HEK293 (cell line): ENCODE results near the gene PDZD2.

Source experiments
- CTCF ChIA-PET: fragments of 350-600 bp; formaldehyde crosslinking; extraction: SDS; loops from one replicate; lab custom pipeline; 2021; ENCODE audit warnings: antibody characterized with exemption; lab: Yijun Ruan, JAX
- POLR2A ChIA-PET: fragments of 300-600 bp; formaldehyde crosslinking; extraction: SDS; loops from one replicate; lab custom pipeline; 2020; ENCODE audit warnings: antibody characterized with exemption, inconsistent platforms; lab: Yijun Ruan, JAX
- H3K27ac ChIP-seq: fragments of 200-500 bp; sonication (Bioruptor generic); 2 replicates; pipeline ENCODE4 v1.5.1; 2014; ENCODE audit warnings: low read depth, low read length, control low read depth, inconsistent platforms; ENCODE audit errors: extremely low read depth
- H3K36me3 ChIP-seq, 2 experiments: fragments of 200-500 bp in 1 of 2; sonication (Bioruptor generic) in 1 of 2; 1 replicate in 1 of 2; 2 replicates in 1 of 2; pipeline ENCODE4 v1.5.1; 2014 to 2017; ENCODE audit warnings: inconsistent platforms in 2 of 2, low read length in 2 of 2; ENCODE audit not compliant: control insufficient read depth in 2 of 2, insufficient read depth in 1 of 2
- H3K4me1 ChIP-seq: fragments of 200-500 bp; sonication (Bioruptor generic); 2 replicates; pipeline ENCODE4 v1.5.1; 2014; ENCODE audit warnings: mild to moderate bottlenecking, low read length, inconsistent platforms; ENCODE audit not compliant: control insufficient read depth, insufficient read depth
- H3K4me3 ChIP-seq: 2 replicates; pipeline ENCODE4 v1.5.1; 2011; ENCODE audit warnings: low read depth, mild to moderate bottlenecking, control low read depth, low read length, moderate library complexity
- H3K9me3 ChIP-seq: fragments of 200-500 bp; sonication (Bioruptor generic); 2 replicates; pipeline ENCODE4 v1.5.1; 2014; ENCODE audit warnings: low read depth, low read length, inconsistent platforms; ENCODE audit not compliant: control insufficient read depth, insufficient read depth
- BCL6B ChIP-seq: fragments of 450-650 bp; formaldehyde crosslinking; IDR thresholded peaks from 2 replicates; pipeline ENCODE4 v1.5.1; 2017; ENCODE audit warnings: missing biosample characterization, missing genetic modification characterization
- EGR2 ChIP-seq: fragments of 450-650 bp; formaldehyde crosslinking; IDR thresholded peaks from 2 replicates; pipeline ENCODE4 v1.5.1; 2016; ENCODE audit warnings: low read depth, missing biosample characterization, missing genetic modification characterization
- GFI1B ChIP-seq: fragments of 450-650 bp; formaldehyde crosslinking; IDR thresholded peaks from 2 replicates; pipeline ENCODE4 v1.5.1; 2016; ENCODE audit warnings: missing biosample characterization, missing genetic modification characterization
- GLI4 ChIP-seq: fragments of 450-650 bp; formaldehyde crosslinking; IDR thresholded peaks from 2 replicates; pipeline ENCODE4 v1.5.1; 2016; ENCODE audit warnings: missing biosample characterization, missing genetic modification characterization
- HOXD13 ChIP-seq: sonication (generic); formaldehyde crosslinking; IDR thresholded peaks from 2 replicates; pipeline ENCODE4 v1.8.0; 2022; ENCODE audit warnings: missing genetic modification reagents, borderline replicate concordance
- MYNN ChIP-seq: fragments of 450-650 bp; formaldehyde crosslinking; IDR thresholded peaks from 2 replicates; pipeline ENCODE4 v1.5.1; 2016; ENCODE audit warnings: missing biosample characterization, missing genetic modification characterization, borderline replicate concordance
- PRDM6 ChIP-seq: fragments of 450-650 bp; formaldehyde crosslinking; IDR thresholded peaks from 2 replicates; pipeline ENCODE4 v1.5.1; 2017; ENCODE audit warnings: missing biosample characterization, missing genetic modification characterization
- WT1 ChIP-seq: fragments of 450-650 bp; formaldehyde crosslinking; IDR thresholded peaks from 2 replicates; pipeline ENCODE4 v1.5.1; 2016; ENCODE audit warnings: missing biosample characterization, missing genetic modification characterization
- YY2 ChIP-seq: fragments of 450-650 bp; formaldehyde crosslinking; IDR thresholded peaks from 2 replicates; pipeline ENCODE4 v1.5.1; 2016; ENCODE audit warnings: missing biosample characterization, missing genetic modification characterization
- ZBTB20 ChIP-seq: fragments of 450-650 bp; formaldehyde crosslinking; IDR thresholded peaks from 2 replicates; pipeline ENCODE4 v1.5.1; 2016; ENCODE audit warnings: missing biosample characterization, missing genetic modification characterization
- ZBTB48 ChIP-seq: fragments of 450-650 bp; formaldehyde crosslinking; IDR thresholded peaks from 2 replicates; pipeline ENCODE4 v1.5.1; 2016; ENCODE audit warnings: missing biosample characterization, missing genetic modification characterization
- ZNF184 ChIP-seq: fragments of 450-650 bp; IDR thresholded peaks from 2 replicates; pipeline ENCODE4 v1.5.1; 2018; ENCODE audit warnings: missing biosample characterization, mild to moderate bottlenecking, missing genetic modification characterization
- ZNF23 ChIP-seq: fragments of 450-650 bp; formaldehyde crosslinking; IDR thresholded peaks from 2 replicates; pipeline ENCODE4 v1.5.1; 2016; ENCODE audit warnings: missing biosample characterization, missing genetic modification characterization, borderline replicate concordance
- ZNF26 ChIP-seq: fragments of 450-650 bp; formaldehyde crosslinking; IDR thresholded peaks from 2 replicates; pipeline ENCODE4 v1.5.1; 2016; ENCODE audit warnings: missing biosample characterization, missing genetic modification characterization
- ZNF292 ChIP-seq: fragments of 450-650 bp; formaldehyde crosslinking; IDR thresholded peaks from 2 replicates; pipeline ENCODE4 v1.5.1; 2016; ENCODE audit warnings: low read depth, missing biosample characterization, missing genetic modification characterization, borderline replicate concordance
- ZNF366 ChIP-seq: fragments of 450-650 bp; formaldehyde crosslinking; conservative IDR thresholded peaks from 2 replicates; pipeline ENCODE4 v1.5.1; 2016; ENCODE audit warnings: missing biosample characterization, missing genetic modification characterization
- ZNF416 ChIP-seq: fragments of 450-650 bp; formaldehyde crosslinking; IDR thresholded peaks from 2 replicates; pipeline ENCODE4 v1.5.1; 2016; ENCODE audit warnings: missing biosample characterization, missing genetic modification characterization
- ZNF488 ChIP-seq: fragments of 450-650 bp; formaldehyde crosslinking; IDR thresholded peaks from 2 replicates; pipeline ENCODE4 v1.5.1; 2016; ENCODE audit warnings: missing biosample characterization, missing genetic modification characterization
- ZNF549 ChIP-seq: fragments of 450-650 bp; IDR thresholded peaks from 2 replicates; pipeline ENCODE4 v1.5.1; 2018; ENCODE audit warnings: missing biosample characterization, missing genetic modification characterization, mild to moderate bottlenecking, inconsistent platforms, moderate library complexity
- ZNF560 ChIP-seq: fragments of 450-650 bp; formaldehyde crosslinking; IDR thresholded peaks from 2 replicates; pipeline ENCODE4 v1.5.1; 2017; ENCODE audit warnings: missing biosample characterization, missing genetic modification characterization, borderline replicate concordance
- ZNF623 ChIP-seq: fragments of 450-650 bp; formaldehyde crosslinking; IDR thresholded peaks from 2 replicates; pipeline ENCODE4 v1.5.1; 2016; ENCODE audit warnings: missing biosample characterization, missing genetic modification characterization
- ZNF639 ChIP-seq: fragments of 450-650 bp; formaldehyde crosslinking; IDR thresholded peaks from 2 replicates; pipeline ENCODE4 v1.5.1; 2016; ENCODE audit warnings: missing biosample characterization, missing genetic modification characterization
- ZSCAN18 ChIP-seq: fragments of 450-650 bp; formaldehyde crosslinking; IDR thresholded peaks from 2 replicates; pipeline ENCODE4 v1.5.1; 2016; ENCODE audit warnings: missing biosample characterization, missing genetic modification characterization
- ZSCAN4 ChIP-seq: fragments of 450-650 bp; formaldehyde crosslinking; IDR thresholded peaks from 2 replicates; pipeline ENCODE4 v1.5.1; 2017; ENCODE audit warnings: missing biosample characterization, missing genetic modification characterization

PDZD2 gene

GRCh38 chr5:32103521-32103920 lies 464.6 kb downstream of the PDZD2 start:
- H3K27ac ChIP-seq, result no peak overlapping the region
- H3K4me3 ChIP-seq, result no peak overlapping the region
- TF ChIP-seq MYNN (tag by site-specific recombination) (no peak), ZNF639 (no peak), WT1 (no peak), ZNF23 (tag by site-specific recombination) (no peak), ZNF560 (tag by site-specific recombination) (no peak), ZNF366 (tag by site-specific recombination) (no peak), ZSCAN18 (tag by site-specific recombination) (no peak), GLI4 (no peak), ZBTB20 (tag by site-specific recombination) (no peak), HOXD13 (no peak), ZNF416 (no peak), ZBTB48 (tag by site-specific recombination) (no peak), ZNF623 (tag by site-specific recombination) (no peak), ZNF26 (tag by site-specific recombination) (no peak), BCL6B (no peak), YY2 (tag by site-specific recombination) (no peak)
- TF ChIP-seq, all 188 proteins: peak for 0
- Histone ChIP-seq H3K9me3 (no peaks in the 10 kb centered on the region), H3K36me3 (peaks cover 45 to 82% of the 10 kb centered on the region in 2 experiments), H3K4me1 (no peaks in the 10 kb centered on the region)
- ChIA-PET POLR2A (interaction anchor here (0.7 kb wide), 1 partner anchor 13 kb away, joined by 4 read pairs; no protein-coding TSS in a partner anchor), CTCF (no interaction called here)

- Histone ChIP-seq H3K27ac (no peak overlapping the region), H3K9me3 (no peaks in the 10 kb centered on the region), H3K36me3 (peaks cover 48 to 79% of the 10 kb centered on the region in 2 experiments), H3K4me3 (no peak overlapping the region), H3K4me1 (no peaks in the 10 kb centered on the region)
- no peak for TF ChIP-seq ZNF292 (tag by site-specific recombination)
- no peak for TF ChIP-seq ZNF549 (tag by site-specific recombination)
- TF ChIP-seq GFI1B, result no peak
- no peak for TF ChIP-seq ZNF488 (tag by site-specific recombination)
- TF ChIP-seq ZSCAN4 (tag by site-specific recombination), result no peak
- TF ChIP-seq ZNF184 (tag by site-specific recombination), result no peak
- TF ChIP-seq EGR2, result no peak
- TF ChIP-seq PRDM6, result no peak
- TF ChIP-seq ZBTB48 (tag by site-specific recombination), result no peak
- POLR2A ChIA-PET, result interaction anchor here (0.7 kb wide), 1 partner anchor 67 kb away, joined by 3 read pairs; the partner anchor contains the start of gene GOLPH3
- CTCF ChIA-PET, result interaction anchor here (0.6 to 3.2 kb wide), 3 partner anchors 14 to 179 kb away, joined by 3 to 19 read pairs (median 3); no protein-coding TSS in a partner anchor
Measured at GRCh38 chr5:32107291-32107690, 468.4 kb downstream of the PDZD2 start.
